Measurements from ENCODE around the gene SLC36A2. TPM values are rescaled to one million over a fixed set of nuclear protein-coding genes. Genes with fewer than 3 reads are reported as not detected.
"Not testable (repeated sequence)": the region's sequence is repeated elsewhere in the genome, so short reads cannot be mapped to it uniquely, and the experiment has no call there.

Gene SLC36A2
- total RNA-seq: under 1 TPM; 0.06 to 0.30 TPM
- under 1 TPM in 1 of 2 donors, not detected in 1; 0.24 TPM for polyA plus RNA-seq (ENCODE audit: insufficient read length in 2 of 2)
- long read RNA-seq, donor 1: 0 reads
- long read RNA-seq, donor 2: 0 reads
- long read RNA-seq, donor 3: 0 reads
- long read RNA-seq, donor 4: 0 reads

- H3K27ac ChIP-seq (ENCODE audit: low read depth, low read length): no peak within 1 kb of the TSS
- 65% methylated on average over 4 of the region's 8 CpGs for WGBS (ENCODE audit: insufficient coverage)
- H3K27me3 ChIP-seq (ENCODE audit: control insufficient read depth, insufficient read depth, low read length): peaks cover 5% of the 10 kb centered on the region
- H3K4me3 ChIP-seq (ENCODE audit: low read depth, low read length): no peak within 1 kb of the TSS
- H3K36me3 ChIP-seq (ENCODE audit: control insufficient read depth, insufficient read depth, low read length): no peaks in the 10 kb centered on the region
- DNase-seq (ENCODE audit: low read depth in 4 of 6, low spot score in 6 of 6): no peak
- H3K4me1 ChIP-seq (ENCODE audit: control insufficient read depth, insufficient read depth, low read length): peaks cover 10% of the 10 kb centered on the region
- no peaks in the 10 kb centered on the region for H3K9me3 ChIP-seq (ENCODE audit: control insufficient read depth, insufficient read depth, low read length)
These were observed at the start of gene SLC36A2 for GRCh38 chr5:151347369-151347768. Gene SLC36A2, minus strand, starts transcription at chr5:151347559. Its CDS starts 99 bp downstream, at chr5:151347460.

GRCh38 chr5:151388960-151389359 is 41.6 kb upstream of the SLC36A2 start:
- H3K9me3 ChIP-seq (ENCODE audit: control insufficient read depth, insufficient read depth, low read length): no peaks in the 10 kb centered on the region
- WGBS (ENCODE audit: insufficient coverage): 100% methylated on average over 2 of the region's 2 CpGs
- DNase-seq (ENCODE audit: low read depth in 4 of 6, low spot score in 6 of 6): no peak

GRCh38 chr5:151384106-151384505 is 36.7 kb upstream of the SLC36A2 start:
- Histone ChIP-seq H3K27me3 (ENCODE audit: control insufficient read depth, insufficient read depth, low read length) (no peaks in the 10 kb centered on the region), H3K9me3 (ENCODE audit: control insufficient read depth, insufficient read depth, low read length) (no peaks in the 10 kb centered on the region), H3K4me3 (ENCODE audit: low read depth, low read length) (no peak overlapping the region), H3K36me3 (ENCODE audit: control insufficient read depth, insufficient read depth, low read length) (no peaks in the 10 kb centered on the region), H3K27ac (ENCODE audit: low read depth, low read length) (no peak overlapping the region), H3K4me1 (ENCODE audit: control insufficient read depth, insufficient read depth, low read length) (no peaks in the 10 kb centered on the region)
- no peak for DNase-seq (ENCODE audit: low read depth in 4 of 6, low spot score in 6 of 6)
- WGBS (ENCODE audit: insufficient coverage): no CpG with 5 or more reads among the region's 2 CpGs

More at GRCh38 chr5:151388960-151389359, 41.6 kb upstream of the SLC36A2 start:
- Histone ChIP-seq H3K27me3 (ENCODE audit: control insufficient read depth, insufficient read depth, low read length) (no peaks in the 10 kb centered on the region), H3K36me3 (ENCODE audit: control insufficient read depth, insufficient read depth, low read length) (no peaks in the 10 kb centered on the region), H3K27ac (ENCODE audit: low read depth, low read length) (no peak overlapping the region), H3K4me1 (ENCODE audit: control insufficient read depth, insufficient read depth, low read length) (no peaks in the 10 kb centered on the region), H3K4me3 (ENCODE audit: low read depth, low read length) (no peak overlapping the region)

DNA sequence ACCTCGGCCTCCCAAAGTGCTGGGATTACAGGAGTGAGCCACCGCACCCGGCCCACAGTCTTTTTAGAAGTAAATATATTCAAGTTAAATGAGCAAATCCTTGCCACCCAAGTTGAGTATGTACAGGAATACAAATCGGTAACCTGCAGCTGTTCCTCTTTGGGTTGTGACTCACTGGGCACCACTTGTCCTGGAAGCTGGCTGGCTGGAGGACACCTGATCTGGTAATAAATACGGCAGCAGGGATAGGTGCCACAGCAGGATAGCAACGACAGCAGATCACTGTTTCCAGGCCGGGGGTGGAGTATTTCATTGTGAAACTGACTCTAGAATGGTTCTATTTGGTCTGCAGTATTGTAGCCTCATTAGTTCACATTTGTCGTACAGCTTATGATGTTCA is 35.7 kb upstream of the SLC36A2 start:
- Histone ChIP-seq H3K4me3 (ENCODE audit: low read depth, low read length) (no peak overlapping the region), H3K27ac (ENCODE audit: low read depth, low read length) (no peak overlapping the region), H3K9me3 (ENCODE audit: control insufficient read depth, insufficient read depth, low read length) (no peaks in the 10 kb centered on the region), H3K4me1 (ENCODE audit: control insufficient read depth, insufficient read depth, low read length) (no peaks in the 10 kb centered on the region), H3K36me3 (ENCODE audit: control insufficient read depth, insufficient read depth, low read length) (no peaks in the 10 kb centered on the region), H3K27me3 (ENCODE audit: control insufficient read depth, insufficient read depth, low read length) (no peaks in the 10 kb centered on the region)
- WGBS (ENCODE audit: insufficient coverage): 65% methylated on average over 5 of the region's 8 CpGs
- DNase-seq (ENCODE audit: low read depth in 4 of 6, low spot score in 6 of 6): no peak

- Histone ChIP-seq H3K4me1 (ENCODE audit: control insufficient read depth, insufficient read depth, low read length) (no peaks in the 10 kb centered on the region), H3K4me3 (ENCODE audit: low read depth, low read length) (no peak overlapping the region), H3K36me3 (ENCODE audit: control insufficient read depth, insufficient read depth, low read length) (no peaks in the 10 kb centered on the region), H3K27me3 (ENCODE audit: control insufficient read depth, insufficient read depth, low read length) (no peaks in the 10 kb centered on the region), H3K9me3 (ENCODE audit: control insufficient read depth, insufficient read depth, low read length) (no peaks in the 10 kb centered on the region), H3K27ac (ENCODE audit: low read depth, low read length) (no peak overlapping the region)
- no peak for DNase-seq (ENCODE audit: low read depth in 4 of 6, low spot score in 6 of 6)
- WGBS (ENCODE audit: insufficient coverage): 100% methylated on average over 1 of the region's 2 CpGs
These were observed 35.2 kb upstream of the SLC36A2 start for GRCh38 chr5:151382576-151382975.

- no peak for DNase-seq (ENCODE audit: low read depth in 4 of 6, low spot score in 6 of 6)
- Histone ChIP-seq H3K4me1 (ENCODE audit: control insufficient read depth, insufficient read depth, low read length) (no peaks in the 10 kb centered on the region), H3K36me3 (ENCODE audit: control insufficient read depth, insufficient read depth, low read length) (no peaks in the 10 kb centered on the region), H3K4me3 (ENCODE audit: low read depth, low read length) (no peak overlapping the region), H3K27ac (ENCODE audit: low read depth, low read length) (no peak overlapping the region), H3K27me3 (ENCODE audit: control insufficient read depth, insufficient read depth, low read length) (no peaks in the 10 kb centered on the region), H3K9me3 (ENCODE audit: control insufficient read depth, insufficient read depth, low read length) (no peaks in the 10 kb centered on the region)
- 90% methylated on average over 6 of the region's 6 CpGs for WGBS (ENCODE audit: insufficient coverage)
These were observed 34.5 kb upstream of the SLC36A2 start for GRCh38 chr5:151381899-151382298.

GRCh38 chr5:151378616-151379015 is 31.3 kb upstream of the SLC36A2 start:
- no peak for DNase-seq (ENCODE audit: low read depth in 4 of 6, low spot score in 6 of 6)
- Histone ChIP-seq H3K9me3 (ENCODE audit: control insufficient read depth, insufficient read depth, low read length) (peaks cover 2% of the 10 kb centered on the region), H3K27me3 (ENCODE audit: control insufficient read depth, insufficient read depth, low read length) (no peaks in the 10 kb centered on the region), H3K36me3 (ENCODE audit: control insufficient read depth, insufficient read depth, low read length) (no peaks in the 10 kb centered on the region), H3K4me3 (ENCODE audit: low read depth, low read length) (no peak overlapping the region), H3K27ac (ENCODE audit: low read depth, low read length) (no peak overlapping the region), H3K4me1 (ENCODE audit: control insufficient read depth, insufficient read depth, low read length) (no peaks in the 10 kb centered on the region)
- WGBS (ENCODE audit: insufficient coverage): no CpG with 5 or more reads among the region's 6 CpGs

DNA sequence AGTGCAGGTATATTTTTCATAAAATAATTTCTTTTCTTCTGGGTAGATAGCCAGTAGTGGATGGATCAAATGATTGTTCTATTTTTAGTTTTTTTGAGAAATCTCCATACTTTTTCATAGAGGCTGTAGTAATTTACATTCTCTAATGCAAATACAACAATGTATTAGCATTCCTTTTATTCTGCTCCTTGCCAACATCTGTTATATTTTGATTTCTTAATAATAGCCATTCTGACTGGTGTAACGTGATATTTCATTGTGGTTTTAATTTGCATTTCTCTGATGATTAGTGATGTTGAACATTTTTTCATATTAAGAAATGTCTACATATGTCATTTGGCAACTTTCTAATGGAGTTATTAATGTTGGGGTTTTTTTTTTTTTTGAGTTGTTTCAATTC is 27.2 kb upstream of the SLC36A2 start:
- no peaks in the 10 kb centered on the region for H3K4me1 ChIP-seq (ENCODE audit: control insufficient read depth, insufficient read depth, low read length)
- H3K9me3 ChIP-seq (ENCODE audit: control insufficient read depth, insufficient read depth, low read length): peaks cover 2% of the 10 kb centered on the region
- WGBS (ENCODE audit: insufficient coverage): no CpG with 5 or more reads among the region's 1 CpG
- no peak overlapping the region for H3K27ac ChIP-seq (ENCODE audit: low read depth, low read length)
- H3K36me3 ChIP-seq (ENCODE audit: control insufficient read depth, insufficient read depth, low read length): no peaks in the 10 kb centered on the region
- H3K4me3 ChIP-seq (ENCODE audit: low read depth, low read length): no peak overlapping the region
- DNase-seq (ENCODE audit: low read depth in 4 of 6, low spot score in 6 of 6): no peak
- no peaks in the 10 kb centered on the region for H3K27me3 ChIP-seq (ENCODE audit: control insufficient read depth, insufficient read depth, low read length)

DNA sequence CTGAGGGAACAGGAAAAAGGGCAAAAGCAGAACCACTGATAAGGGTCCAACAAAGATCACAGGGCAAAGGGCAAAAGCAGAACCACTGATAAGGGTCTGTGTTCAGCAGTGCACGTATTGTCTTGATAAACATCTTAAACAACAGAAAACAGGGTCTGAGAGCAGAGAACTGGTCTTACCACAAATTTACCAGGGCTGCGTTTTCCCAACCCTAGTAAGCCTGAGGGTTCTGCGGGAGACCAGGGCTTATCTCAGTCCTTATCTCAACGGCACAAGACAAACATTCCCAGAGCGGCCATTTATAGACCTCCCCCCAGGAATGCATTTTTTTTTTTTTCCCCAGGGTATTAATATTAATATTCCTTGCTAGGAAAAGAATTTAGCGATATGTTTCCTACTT is 19.7 kb upstream of the SLC36A2 start:
- not testable (repeated sequence) for H3K9me3 ChIP-seq (ENCODE audit: control insufficient read depth, insufficient read depth, low read length)
- WGBS (ENCODE audit: insufficient coverage): 83% methylated on average over 2 of the region's 6 CpGs

DNA sequence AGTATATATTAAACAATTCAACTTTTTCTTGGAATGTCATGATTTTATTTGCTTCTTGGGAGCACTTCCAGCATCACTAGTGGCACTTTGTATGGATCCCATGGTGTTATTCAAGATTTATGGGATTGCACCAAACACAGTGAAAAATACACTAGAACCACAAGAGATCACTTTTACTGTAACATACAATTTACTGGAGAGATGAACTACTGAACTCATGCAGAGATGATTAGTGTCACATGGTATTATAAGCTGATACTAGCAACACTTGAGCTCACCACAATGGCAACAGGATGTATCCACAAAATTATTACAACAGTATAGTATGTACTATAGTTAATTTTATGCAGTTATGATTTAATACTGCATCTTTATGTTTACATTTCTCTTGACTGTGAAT is 16.3 kb upstream of the SLC36A2 start:
- Histone ChIP-seq H3K9me3 (ENCODE audit: control insufficient read depth, insufficient read depth, low read length) (peaks cover 3% of the 10 kb centered on the region), H3K27ac (ENCODE audit: low read depth, low read length) (no peak overlapping the region), H3K4me3 (ENCODE audit: low read depth, low read length) (no peak overlapping the region), H3K27me3 (ENCODE audit: control insufficient read depth, insufficient read depth, low read length) (no peaks in the 10 kb centered on the region), H3K4me1 (ENCODE audit: control insufficient read depth, insufficient read depth, low read length) (no peaks in the 10 kb centered on the region), H3K36me3 (ENCODE audit: control insufficient read depth, insufficient read depth, low read length) (no peaks in the 10 kb centered on the region)
- DNase-seq (ENCODE audit: low read depth in 4 of 6, low spot score in 6 of 6): peak in 1 of 6 donors; percentile 85

More for the DNA sequence above, 19.7 kb upstream of the SLC36A2 start:
- H3K36me3 ChIP-seq (ENCODE audit: control insufficient read depth, insufficient read depth, low read length); H3K27me3 ChIP-seq (ENCODE audit: control insufficient read depth, insufficient read depth, low read length); DNase-seq (ENCODE audit: low read depth in 4 of 6, low spot score in 6 of 6); H3K4me1 ChIP-seq (ENCODE audit: control insufficient read depth, insufficient read depth, low read length); H3K4me3 ChIP-seq (ENCODE audit: low read depth, low read length); H3K27ac ChIP-seq (ENCODE audit: low read depth, low read length): not testable (repeated sequence)

Data from spinal cord (tissue), 10 donors.